ENCODE results near the gene WNT16.
"Not testable (repeated sequence)": the region's sequence is repeated elsewhere in the genome, so short reads cannot be mapped to it uniquely, and the experiment has no call there.

WNT16 gene

GRCh38 chr7:121307021-121307574 lies 21.7 kb upstream of the WNT16 start:
- no peak for DNase-seq

DNA sequence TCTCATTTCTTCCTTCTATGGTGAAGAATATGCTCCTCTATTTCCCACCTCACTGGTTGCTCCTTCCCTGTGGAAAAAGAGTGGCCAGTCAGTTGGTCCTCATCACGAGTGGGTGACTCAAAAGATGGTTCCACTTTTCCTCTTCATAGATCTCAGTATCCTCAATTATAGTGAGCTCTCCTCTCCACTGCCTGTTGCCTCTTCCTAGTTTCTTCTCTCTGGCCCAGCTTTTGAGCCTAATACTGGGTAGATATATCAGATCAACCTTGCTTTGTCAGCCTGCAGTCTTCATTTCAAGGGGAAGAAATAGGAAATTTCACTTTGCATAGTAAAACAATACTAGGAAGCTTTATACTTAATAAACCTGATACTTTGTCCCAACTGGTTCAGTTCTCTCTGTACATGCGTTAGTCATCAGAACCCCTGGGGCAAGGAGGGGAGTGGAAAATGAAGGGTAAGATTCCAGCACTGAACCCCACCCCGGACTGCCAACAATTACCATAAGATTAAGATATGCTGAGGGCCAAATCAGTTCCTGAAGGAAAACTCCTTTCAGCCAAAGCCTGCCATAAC lies 15.5 kb upstream of the WNT16 start:
- DNase-seq: no peak

DNA sequence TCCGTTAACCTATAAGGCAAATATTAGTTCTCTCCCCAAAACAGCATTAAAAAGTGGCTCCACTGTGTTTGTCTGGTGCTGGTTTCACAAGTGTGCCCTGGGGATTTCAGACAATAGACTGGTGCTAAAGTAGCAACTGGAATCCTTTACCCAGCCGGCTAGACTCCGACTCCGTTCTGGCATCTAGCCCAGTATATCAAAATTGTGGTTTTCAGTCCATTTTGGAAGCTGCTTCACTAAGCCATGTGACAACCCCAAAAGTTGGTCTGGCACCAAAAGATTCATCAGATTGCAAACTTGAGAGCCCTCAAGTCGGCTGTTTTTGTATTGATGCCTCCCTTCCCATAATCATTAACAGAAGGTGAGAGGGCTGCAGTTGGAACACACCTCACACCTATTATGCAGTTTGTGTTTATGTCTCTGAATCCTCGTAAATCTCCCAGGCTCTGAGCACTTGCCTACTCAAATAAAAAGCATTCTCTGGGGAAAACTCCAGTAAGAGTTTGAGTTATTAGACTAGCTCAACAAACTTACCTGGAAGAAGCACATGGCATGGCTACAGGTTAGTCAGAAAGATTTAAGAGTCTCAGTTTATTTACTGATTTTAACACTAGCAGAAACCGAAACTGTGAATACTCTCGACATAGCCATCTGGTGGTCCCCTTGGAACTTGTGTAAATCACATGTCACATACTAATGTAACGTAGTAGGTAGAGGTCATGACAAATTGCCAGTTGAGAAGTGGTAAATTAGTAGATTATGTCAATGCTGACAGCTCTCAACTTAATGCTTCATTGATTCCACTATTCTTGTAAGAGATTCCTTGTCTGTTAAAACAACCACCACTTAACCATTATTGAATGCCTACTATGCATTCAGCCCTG lies 14.8 kb upstream of the WNT16 start:
- peak; percentile 42 for DNase-seq

DNA sequence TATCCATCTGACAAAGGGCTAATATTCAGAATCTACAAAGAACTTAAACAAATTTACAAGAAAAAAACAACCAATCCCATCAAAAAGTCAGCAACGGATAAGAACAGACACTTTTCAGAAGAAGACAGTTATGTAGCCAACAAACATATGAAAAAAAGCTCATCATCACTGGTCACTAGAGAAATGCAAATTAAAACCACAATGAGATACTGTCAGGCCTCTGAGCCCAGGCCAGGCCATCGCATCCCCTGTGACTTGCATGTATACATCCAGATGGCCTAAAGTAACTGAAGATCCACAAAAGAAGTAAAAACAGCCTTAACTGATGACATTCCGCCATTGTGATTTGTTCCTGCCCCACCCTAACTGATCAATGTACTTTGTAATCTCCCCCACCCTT lies 13.6 kb upstream of the WNT16 start:
- not testable (repeated sequence) for DNase-seq

- DNase-seq: no peak
Observed at GRCh38 chr7:121322460-121322859, 6.3 kb upstream of the WNT16 start.

DNA sequence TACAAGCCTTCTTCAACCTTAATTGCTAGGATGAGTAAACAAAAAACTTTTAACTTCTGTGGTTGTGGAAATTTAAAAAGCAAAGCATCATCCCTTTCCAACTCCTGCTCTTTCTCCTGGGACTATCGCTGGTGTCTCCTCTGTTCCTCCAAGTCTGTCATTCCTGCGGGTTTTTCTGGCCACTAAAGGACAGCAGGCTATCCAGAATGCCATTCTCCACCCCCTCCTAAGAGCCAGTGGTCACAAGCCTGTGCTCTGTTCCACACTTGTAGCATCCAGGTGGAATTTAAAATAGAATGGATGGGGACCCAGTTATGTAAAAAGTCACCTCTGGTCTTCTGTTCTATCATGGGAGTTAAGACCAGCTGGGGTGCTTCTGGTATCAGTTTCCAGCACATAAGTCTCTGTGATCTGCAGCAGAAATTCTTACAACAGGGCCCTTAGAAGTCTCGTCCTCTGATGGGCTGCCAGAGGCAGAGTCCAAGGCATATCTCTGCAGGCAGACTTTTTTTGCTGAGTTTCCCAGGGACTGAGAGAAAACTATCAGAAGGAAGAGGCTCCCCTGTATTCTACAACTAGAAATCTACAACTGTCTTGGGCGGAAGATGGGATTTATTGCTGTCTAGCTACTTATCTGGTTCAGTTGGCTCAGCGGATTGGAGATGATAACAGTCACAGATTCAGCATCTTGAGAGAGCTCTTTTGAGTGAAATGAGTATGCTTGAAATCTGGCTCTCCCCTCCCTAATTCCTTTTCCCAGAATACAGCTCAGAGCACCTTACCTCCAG lies 5.1 kb upstream of the WNT16 start:
- DNase-seq: no peak

DNA sequence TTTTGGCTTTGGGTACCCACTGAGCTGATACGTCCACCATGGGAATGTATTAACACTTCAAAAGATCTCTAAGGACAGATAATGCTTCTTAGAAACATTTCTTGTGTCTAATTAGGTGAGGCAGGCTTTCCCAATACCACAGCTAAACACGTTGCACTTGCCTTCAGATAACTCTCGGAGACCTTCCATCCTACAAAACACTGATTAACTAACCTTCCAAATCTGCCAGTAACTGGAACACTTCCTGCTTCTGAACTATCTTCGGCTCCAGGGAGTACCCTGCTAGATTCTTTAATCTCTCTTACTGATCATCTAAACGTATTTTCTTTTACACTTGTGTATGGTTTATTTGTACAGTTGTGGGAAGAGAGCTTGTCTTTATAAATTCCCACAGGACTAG lies 1.1 kb upstream of the WNT16 start:
- DNase-seq: no peak

DNA sequence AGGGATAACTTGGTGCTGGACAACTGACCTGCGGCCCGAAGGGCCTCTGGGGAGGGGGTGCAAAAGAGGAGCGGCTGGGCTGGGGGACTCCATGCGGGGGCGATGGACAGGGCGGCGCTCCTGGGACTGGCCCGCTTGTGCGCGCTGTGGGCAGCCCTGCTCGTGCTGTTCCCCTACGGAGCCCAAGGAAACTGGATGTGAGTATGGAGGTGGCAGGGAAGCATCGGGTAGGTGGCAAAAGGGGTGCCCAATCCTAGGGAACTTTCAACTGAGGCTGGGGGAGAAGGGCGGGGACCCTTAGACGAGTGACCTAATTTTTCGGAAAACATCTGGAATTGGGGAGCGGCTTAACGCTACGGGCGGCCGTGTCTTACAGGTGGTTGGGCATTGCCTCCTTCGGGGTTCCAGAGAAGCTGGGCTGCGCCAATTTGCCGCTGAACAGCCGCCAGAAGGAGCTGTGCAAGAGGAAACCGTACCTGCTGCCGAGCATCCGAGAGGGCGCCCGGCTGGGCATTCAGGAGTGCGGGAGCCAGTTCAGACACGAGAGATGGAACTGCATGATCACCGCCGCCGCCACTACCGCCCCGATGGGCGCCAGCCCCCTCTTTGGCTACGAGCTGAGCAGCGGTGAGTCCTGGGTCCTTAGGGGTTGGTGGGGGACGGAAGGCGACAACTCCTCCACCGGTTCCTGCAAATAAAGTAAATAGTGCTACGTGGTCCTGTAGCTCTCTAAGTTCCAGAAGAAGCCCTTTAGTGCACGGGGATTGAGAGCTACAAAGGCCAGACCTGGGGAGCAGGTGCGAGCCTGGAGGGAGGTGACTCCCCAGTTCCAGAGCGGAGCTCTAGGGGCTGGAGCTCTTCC lies 622 bp downstream of the WNT16 start:
- no peak for DNase-seq

- no peak for DNase-seq
Observed at GRCh38 chr7:121330053-121330833, 1.4 kb downstream of the WNT16 start.

- no peak for DNase-seq
Observed at GRCh38 chr7:121331048-121331447, 2.2 kb downstream of the WNT16 start.

- no peak for DNase-seq
Observed at GRCh38 chr7:121331574-121331973, 2.8 kb downstream of the WNT16 start.

GRCh38 chr7:121334376-121334775 lies 5.6 kb downstream of the WNT16 start:
- no peak for DNase-seq

- DNase-seq: peak; percentile 18
Observed at GRCh38 chr7:121334875-121335648, 6.3 kb downstream of the WNT16 start.

GRCh38 chr7:121336579-121336978 lies 7.8 kb downstream of the WNT16 start:
- peak; percentile 52 for DNase-seq

- DNase-seq: peak; percentile 38
Observed at GRCh38 chr7:121337398-121337797, 8.6 kb downstream of the WNT16 start.

DNA sequence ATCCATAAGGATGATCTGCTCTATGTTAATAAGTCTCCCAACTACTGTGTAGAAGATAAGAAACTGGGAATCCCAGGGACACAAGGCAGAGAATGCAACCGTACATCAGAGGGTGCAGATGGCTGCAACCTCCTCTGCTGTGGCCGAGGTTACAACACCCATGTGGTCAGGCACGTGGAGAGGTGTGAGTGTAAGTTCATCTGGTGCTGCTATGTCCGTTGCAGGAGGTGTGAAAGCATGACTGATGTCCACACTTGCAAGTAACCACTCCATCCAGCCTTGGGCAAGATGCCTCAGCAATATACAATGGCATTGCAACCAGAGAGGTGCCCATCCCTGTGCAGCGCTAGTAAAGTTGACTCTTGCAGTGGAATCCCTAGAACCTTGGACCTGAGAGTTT lies 10.3 kb downstream of the WNT16 start:
- no peak for DNase-seq

DNA sequence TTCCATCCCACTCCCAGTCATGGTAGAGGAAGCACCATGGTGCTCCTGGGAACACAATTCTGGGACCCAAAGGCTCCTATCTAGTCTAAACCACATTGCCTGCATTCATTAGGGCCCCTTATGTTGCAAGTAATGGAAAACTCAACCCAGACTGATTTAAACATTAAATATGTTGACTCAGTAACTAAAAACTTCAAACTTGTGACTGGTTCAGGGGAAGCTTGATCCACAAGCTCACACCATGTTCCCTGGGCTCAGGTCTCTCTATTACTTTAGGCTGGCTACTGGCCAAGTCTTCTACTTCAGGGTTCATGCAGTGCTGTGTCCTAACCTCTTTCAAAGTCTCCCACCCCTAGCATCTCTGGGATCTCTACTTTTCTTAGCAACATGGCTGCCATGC lies 13.1 kb downstream of the WNT16 start:
- peak; percentile 38 for DNase-seq

GRCh38 chr7:121342631-121343030 lies 13.8 kb downstream of the WNT16 start:
- DNase-seq: no peak

GRCh38 chr7:121343302-121343701 lies 14.5 kb downstream of the WNT16 start:
- DNase-seq: peak; percentile 48

DNA sequence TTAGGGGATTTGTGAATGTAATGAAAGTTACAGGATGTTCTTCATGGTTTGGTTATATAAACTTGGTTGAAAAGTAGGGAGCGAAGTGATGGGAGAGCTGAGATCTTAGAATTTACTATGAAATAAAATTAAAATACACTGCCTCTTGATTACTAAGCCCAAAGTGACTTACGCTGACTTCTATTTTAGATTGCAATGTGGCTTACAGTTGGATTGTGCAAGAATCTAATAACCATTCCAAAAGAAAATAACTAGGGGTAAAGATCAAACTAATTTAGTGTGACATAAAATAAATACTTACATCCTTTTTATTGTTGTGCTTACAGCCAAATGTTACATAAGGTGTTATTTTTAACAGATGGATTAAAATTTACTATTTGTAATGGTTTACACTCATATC lies 15.3 kb downstream of the WNT16 start:
- peak; percentile 29 for DNase-seq

DNA sequence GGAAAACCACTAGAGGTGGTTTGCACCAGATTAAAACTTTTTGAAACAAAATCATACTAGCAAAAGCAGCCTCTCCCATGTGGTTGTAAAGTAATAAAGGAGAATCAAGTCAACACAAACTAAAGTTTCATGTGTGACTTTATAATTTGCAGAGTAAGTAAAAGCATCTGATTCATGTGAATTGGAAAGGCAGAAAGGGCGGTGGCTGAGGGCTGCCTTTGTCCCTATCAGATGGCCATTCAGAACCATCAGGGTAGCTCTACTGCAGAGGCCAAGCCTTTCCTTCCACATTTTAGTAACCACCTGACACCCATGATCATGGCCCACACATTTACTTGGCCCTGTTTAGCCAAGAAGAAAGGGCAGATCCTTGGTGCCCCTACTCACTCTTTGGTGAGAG lies 15.7 kb downstream of the WNT16 start:
- no peak for DNase-seq
